K562 (cell line): ENCODE data around the gene OR11G2. TPM values are rescaled to one million over a fixed set of nuclear protein-coding genes. Genes with fewer than 3 reads are reported as not detected.
A peak's percentile ranks its signal among the peaks of the same experiment; 100 is the strongest.

Experiments
- CEBPG ChIP-seq, 3 experiments: fragments of 200-800 bp in 1 of 3; sonication (Bioruptor generic) in 1 of 3; sonication (generic) in 1 of 3; formaldehyde crosslinking in 1 of 3; IDR thresholded peaks in 2 of 3; conservative IDR thresholded peaks in 1 of 3; 2 replicates each; pipeline versions ENCODE4 v1.6.1 to v1.8.0; 2016 to 2022; ENCODE audit warnings: missing compliant biosample characterization in 2 of 3, missing genetic modification characterization in 2 of 3, mild to moderate bottlenecking in 1 of 3, missing genetic modification reagents in 1 of 3
- CHAMP1 ChIP-seq: fragments of 450-650 bp; IDR thresholded peaks from 2 replicates; pipeline ENCODE4 v1.6.1; 2016; ENCODE audit warnings: mild to moderate bottlenecking
- HINFP ChIP-seq: fragments of 450-650 bp; conservative IDR thresholded peaks from 2 replicates; pipeline ENCODE4 v1.6.1; 2016; ENCODE audit warnings: missing genetic modification characterization, low read depth, mild to moderate bottlenecking, control low read depth, missing compliant biosample characterization
- POLR2H ChIP-seq: IDR thresholded peaks from 2 replicates; pipeline ENCODE4 v1.6.1; 2016; ENCODE audit warnings: missing genetic modification characterization, low read depth, mild to moderate bottlenecking, control low read depth, missing compliant biosample characterization, moderate library complexity
- RBFOX2 ChIP-seq: fragments of 200-400 bp; formaldehyde crosslinking; IDR thresholded peaks from 2 replicates; pipeline ENCODE4 v1.6.1; 2017; ENCODE audit warnings: low read depth, mild to moderate bottlenecking, low read length, moderate library complexity
- TAF15 ChIP-seq: fragments of 200-400 bp; formaldehyde crosslinking; IDR thresholded peaks from 2 replicates; pipeline ENCODE4 v1.6.1; 2017; ENCODE audit warnings: mild to moderate bottlenecking, low read depth, low read length, moderate library complexity
- TRIM28 ChIP-seq: fragments of 450-650 bp; IDR thresholded peaks from 2 replicates; pipeline ENCODE4 v1.6.1; 2017
- ZBTB8A ChIP-seq: fragments of 450-650 bp; IDR thresholded peaks from 2 replicates; pipeline ENCODE4 v1.6.1; 2018; ENCODE audit warnings: mild to moderate bottlenecking, moderate library complexity; ENCODE audit not compliant: partially characterized antibody
- ZBTB9 ChIP-seq: fragments of 450-650 bp; formaldehyde crosslinking; IDR thresholded peaks from 2 replicates; pipeline ENCODE4 v1.4.0; 2020; ENCODE audit warnings: mild to moderate bottlenecking, moderate library complexity
- polyA plus RNA-seq, 8 experiments: library from polyadenylated mRNA; depleted of rRNA in 4 of 8; stranded (reverse) in 5 of 8; unstranded in 3 of 8; fragments of >200 nt; fragmentation: Nextera tagmentation in 2 of 8; fragmentation: Illumina TruSeq in 1 of 8; extraction: Ambion mirVana in 2 of 8; extraction: Trizol in 1 of 8; gene quantifications; 2 replicates each; pipeline versions ENCODE4 v1.2.1 to v1.2.3, GENCODE V29; 2011 to 2014; ENCODE audit warnings: inconsistent platforms in 1 of 8, missing spikeins in 1 of 8
- total RNA-seq, 7 experiments: library from RNA; depleted of rRNA in 6 of 7; stranded (reverse); fragments of >200 nt in 6 of 7; fragmentation: Illumina TruSeq in 2 of 7; extraction: Trizol in 2 of 7; gene quantifications; 2 replicates each; pipeline versions ENCODE4 v1.2.1 to v1.2.3, GENCODE V29; 2011 to 2021; ENCODE audit warnings: low replicate concordance in 1 of 7

Gene OR11G2
- total and polyA plus RNA-seq, 9 of the 15 experiments (the other 6 are each of a cell fraction or from before 2014, with no cell fraction given) = not detected

GRCh38 chr14:20164462-20164861, 26.2 kb upstream of the OR11G2 start (continued):
- no peak for TF ChIP-seq CEBPG (CRISPR knock-in tag; IDR thresholded peaks at IDR 0.05)
- TF ChIP-seq CEBPG (tag; conservative IDR thresholded peaks at IDR 0.05 in 1 of 2, IDR thresholded peaks at IDR 0.05 in 1 of 2) = no peak
- no peak for TF ChIP-seq TAF15
- TF ChIP-seq POLR2H (tag) = no peak
- TF ChIP-seq HINFP (tag) = no peak
- TF ChIP-seq CHAMP1 = 0 out of 2 replicates have a peak, but pooled peaks have one; percentile 34
- no peak for TF ChIP-seq ZBTB9
- TF ChIP-seq ZBTB8A = no peak
- TF ChIP-seq RBFOX2 = no peak
- TF ChIP-seq TRIM28 = peak; percentile 89; the same call in 1 of the 2 replicates
